Activated CD4-positive, alpha-beta T cell treated with anti-CD3 and anti-CD28 coated beads, Interleukin-2, Interleukin-6, amounts not matched to agents 100 ng/mL and 50 ng/mL, durations not matched to agents 16 hours and 8 hours (primary cell): ENCODE measurements around the gene CLMN.
A peak's percentile ranks its signal among the peaks of the same experiment; 100 is the strongest.

Experiments
- DNase-seq: peaks from one replicate; pipeline ENCODE4 v3.0.0-alpha.2; 2020

Gene CLMN

GRCh38 chr14:95320955-95321600 is 1.4 kb upstream of the CLMN start:
- no peak for DNase-seq

- no peak for DNase-seq
These were observed 579 bp upstream of the CLMN start for GRCh38 chr14:95320078-95320895.

- no peak for DNase-seq
These were observed 1.1 kb downstream of the CLMN start for GRCh38 chr14:95318399-95319311.

- DNase-seq = no peak
These were observed 1.8 kb downstream of the CLMN start for GRCh38 chr14:95317817-95318343.

- no peak for DNase-seq
These were observed 2.9 kb downstream of the CLMN start for GRCh38 chr14:95316821-95317220.

- no peak for DNase-seq
These were observed 4.1 kb downstream of the CLMN start for GRCh38 chr14:95315579-95315978.

GRCh38 chr14:95315156-95315555 is 4.6 kb downstream of the CLMN start:
- no peak for DNase-seq

- peak; percentile 85 for DNase-seq
These were observed 5.1 kb downstream of the CLMN start for GRCh38 chr14:95314609-95315008.

- DNase-seq = no peak
These were observed 6.0 kb downstream of the CLMN start for GRCh38 chr14:95313707-95314106.

GRCh38 chr14:95313190-95313589 is 6.5 kb downstream of the CLMN start:
- no peak for DNase-seq

GRCh38 chr14:95312311-95312710 is 7.4 kb downstream of the CLMN start:
- no peak for DNase-seq

GRCh38 chr14:95311752-95312151 is 8.0 kb downstream of the CLMN start:
- no peak for DNase-seq

- no peak for DNase-seq
These were observed 8.9 kb downstream of the CLMN start for GRCh38 chr14:95310635-95311380.

GRCh38 chr14:95309261-95310051 is 10.3 kb downstream of the CLMN start:
- DNase-seq = no peak

- DNase-seq = no peak
These were observed 11.6 kb downstream of the CLMN start for GRCh38 chr14:95308073-95308472.

GRCh38 chr14:95307402-95308041 is 12.2 kb downstream of the CLMN start:
- no peak for DNase-seq

- no peak for DNase-seq
These were observed 13.8 kb downstream of the CLMN start for GRCh38 chr14:95305940-95306339.

- no peak for DNase-seq
These were observed 14.6 kb downstream of the CLMN start for GRCh38 chr14:95305145-95305544.

- DNase-seq = no peak
These were observed 15.4 kb downstream of the CLMN start for GRCh38 chr14:95304342-95304741.

- DNase-seq = no peak
These were observed 16.2 kb downstream of the CLMN start for GRCh38 chr14:95303552-95303951.
